ENCODE measurements around the gene PCED1A.

DNA sequence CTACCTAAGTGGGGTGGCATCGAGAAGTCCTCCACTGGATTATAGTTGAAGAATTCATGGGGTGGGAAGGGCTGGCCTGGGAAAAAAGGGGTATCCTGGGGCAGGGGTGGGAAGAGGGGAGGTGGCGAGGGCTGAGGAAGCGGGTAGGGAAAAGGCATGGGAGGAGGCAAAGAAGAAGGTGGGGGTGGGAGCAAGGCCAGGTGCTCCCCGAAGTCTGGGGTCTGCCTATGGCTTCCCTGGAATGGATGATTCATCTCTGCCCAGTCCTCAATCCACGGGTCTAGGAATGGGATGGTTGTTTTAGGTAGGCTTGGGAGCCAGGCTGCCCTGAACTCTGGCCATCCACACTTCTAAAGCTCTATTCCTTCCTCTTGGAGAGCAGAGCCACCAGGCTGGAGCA is 4.4 kb downstream of the PCED1A start:
- TF ChIP-seq, protein P1, sequence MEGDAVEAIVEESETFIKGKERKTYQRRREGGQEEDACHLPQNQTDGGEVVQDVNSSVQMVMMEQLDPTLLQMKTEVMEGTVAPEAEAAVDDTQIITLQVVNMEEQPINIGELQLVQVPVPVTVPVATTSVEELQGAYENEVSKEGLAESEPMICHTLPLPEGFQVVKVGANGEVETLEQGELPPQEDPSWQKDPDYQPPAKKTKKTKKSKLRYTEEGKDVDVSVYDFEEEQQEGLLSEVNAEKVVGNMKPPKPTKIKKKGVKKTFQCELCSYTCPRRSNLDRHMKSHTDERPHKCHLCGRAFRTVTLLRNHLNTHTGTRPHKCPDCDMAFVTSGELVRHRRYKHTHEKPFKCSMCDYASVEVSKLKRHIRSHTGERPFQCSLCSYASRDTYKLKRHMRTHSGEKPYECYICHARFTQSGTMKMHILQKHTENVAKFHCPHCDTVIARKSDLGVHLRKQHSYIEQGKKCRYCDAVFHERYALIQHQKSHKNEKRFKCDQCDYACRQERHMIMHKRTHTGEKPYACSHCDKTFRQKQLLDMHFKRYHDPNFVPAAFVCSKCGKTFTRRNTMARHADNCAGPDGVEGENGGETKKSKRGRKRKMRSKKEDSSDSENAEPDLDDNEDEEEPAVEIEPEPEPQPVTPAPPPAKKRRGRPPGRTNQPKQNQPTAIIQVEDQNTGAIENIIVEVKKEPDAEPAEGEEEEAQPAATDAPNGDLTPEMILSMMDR (IDR thresholded peaks at IDR 0.05), result no peak
- no peak for TF ChIP-seq POLR2A (IDR thresholded peaks at IDR 0.05)
- TF ChIP-seq EP300 (IDR thresholded peaks at IDR 0.05), result no peak

Measured in ovary (tissue), 3 donors.